ENCODE results near the gene GPR32. TPM values are rescaled to one million over a fixed set of nuclear protein-coding genes. Genes with fewer than 3 reads are reported as not detected.

The GPR32 gene
- total and polyA plus RNA-seq, 2 of the 8 experiments (the other 6 are each of a cell fraction or from before 2014, with no cell fraction given) = not detected

DNA sequence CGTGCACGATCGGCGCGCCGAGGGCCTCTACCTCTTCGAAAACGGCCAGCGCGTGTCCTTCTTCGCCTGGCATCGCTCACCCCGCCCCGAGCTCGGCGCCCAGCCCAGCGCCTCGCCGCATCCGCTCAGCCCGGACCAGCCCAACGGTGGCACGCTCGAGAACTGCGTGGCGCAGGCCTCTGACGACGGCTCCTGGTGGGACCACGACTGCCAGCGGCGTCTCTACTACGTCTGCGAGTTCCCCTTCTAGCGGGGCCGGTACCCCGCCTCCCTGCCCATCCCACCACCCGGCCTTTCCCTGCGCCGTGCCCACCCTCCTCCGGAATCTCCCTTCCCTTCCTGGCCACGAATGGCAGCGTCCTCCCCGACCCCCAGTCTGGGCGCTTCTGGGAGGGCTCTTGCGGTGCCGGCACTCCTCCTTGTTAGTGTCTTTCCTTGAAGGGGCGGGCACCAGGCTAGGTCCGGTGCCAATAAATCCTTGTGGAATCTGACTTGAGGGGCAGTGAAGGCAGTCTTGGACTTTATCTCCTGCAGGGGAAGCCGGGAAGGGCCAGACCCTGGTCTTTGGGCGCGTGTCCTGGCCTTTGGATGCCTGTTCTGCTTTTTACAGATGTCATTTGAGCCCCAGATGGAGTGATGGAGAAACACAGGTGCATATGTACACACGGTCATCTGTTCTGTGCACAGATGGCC lies 44.9 kb upstream of the GPR32 start:
- Histone ChIP-seq H2BK12ac (ENCODE audit: low read depth, low read length) (peak overlapping the region; percentile 75; the same call in 1 of the 2 replicates), H4K20me1 (replicated peaks in 1 of 2; ENCODE audit: control insufficient read depth in 1 of 2, insufficient read depth in 2 of 2, low read length in 2 of 2) (peaks cover 1 to 3% of the 10 kb centered on the region in 2 experiments), H2AK5ac (ENCODE audit: low read depth, low read length) (peak overlapping the region; percentile 59; the same call in 1 of the 2 replicates), H2AFZ (ENCODE audit: low read length) (no peak overlapping the region), H3K79me2 (ENCODE audit: control insufficient read depth in 1 of 2, insufficient read depth in 2 of 2, low read length in 2 of 2) (peaks cover 0 to 5% of the 10 kb centered on the region in 2 experiments; a peak in 1 of 4 replicates), H4K91ac (replicated peaks; ENCODE audit: insufficient read length, low read length) (no peak overlapping the region), H2BK15ac (ENCODE audit: low read length) (no peak overlapping the region), H3K4me2 (ENCODE audit: insufficient read depth in 1 of 2, low read depth in 2 of 2, low read length in 2 of 2) (peak overlapping the region; percentile 82 to 93), H3K4me3 (ENCODE audit: extremely low read depth in 1 of 4, insufficient read depth in 2 of 4, low read depth in 3 of 4, low read length in 4 of 4) (peak overlapping the region; percentile 68 to 82 (median 74)), H3K79me1 (ENCODE audit: low read depth, low read length) (no peaks in the 10 kb centered on the region), H3K18ac (ENCODE audit: extremely low read depth, low read length) (no peak overlapping the region; the same call in 1 of the 2 replicates), H2BK20ac (ENCODE audit: low read length) (no peak overlapping the region), H4K8ac (ENCODE audit: extremely low read depth, insufficient read depth, low read length) (peak overlapping the region; percentile 79), H2BK5ac (ENCODE audit: low read depth, low read length) (peak overlapping the region; percentile 88), H3K27me3 (replicated peaks in 1 of 4; ENCODE audit: control insufficient read depth in 3 of 4, extremely low read depth in 1 of 4, insufficient read depth in 3 of 4, low read length in 3 of 4) (peaks cover 4 to 38% (median 24%) of the 10 kb centered on the region in 4 experiments), H3K4ac (replicated peaks; ENCODE audit: insufficient read length, low read depth, low read length) (peak overlapping the region; percentile 7), H3K56ac (replicated peaks; ENCODE audit: insufficient read length, low read depth, low read length) (peak overlapping the region; percentile 81), H3K9me3 (ENCODE audit: insufficient read depth in 2 of 2, low read depth in 1 of 2, low read length in 1 of 2) (no peaks in the 10 kb centered on the region), H3K23me2 (ENCODE audit: low read depth, low read length) (peaks cover 14% of the 10 kb centered on the region), H3K23ac (ENCODE audit: insufficient read length) (no peak overlapping the region), H3K36me3 (ENCODE audit: control insufficient read depth in 2 of 4, insufficient read depth in 4 of 4, low read length in 3 of 4) (no peaks in the 10 kb centered on the region), H3K27ac (ENCODE audit: low read depth, low read length) (peak overlapping the region; percentile 20; the same call in 1 of the 2 replicates), H4K5ac (ENCODE audit: insufficient read length, low read depth, low read length) (no peak overlapping the region), H3K4me1 (replicated peaks in 1 of 4; ENCODE audit: control insufficient read depth in 3 of 4, insufficient read depth in 4 of 4, low read length in 3 of 4) (peaks cover 0 to 34% (median 22%) of the 10 kb centered on the region in 4 experiments; a peak in 6 of 7 replicates), H3K14ac (ENCODE audit: insufficient read length) (no peak overlapping the region), H3K9ac (replicated peaks in 1 of 4; ENCODE audit: extremely low read depth in 1 of 4, low read depth in 3 of 4, low read length in 3 of 4) (peak overlapping the region; percentile 47 to 79 (median 76); a peak in 6 of 7 replicates), H2BK120ac (replicated peaks; ENCODE audit: low read depth, low read length) (no peak overlapping the region)
- DNase-seq (ENCODE audit: low read depth in 1 of 2, low spot score in 2 of 2) (no peak), FAIRE-seq (no peak)
- 10% methylated on average over 35 of the region's 52 CpGs; no CpG with 5 or more reads in 1 of the 2 experiments for WGBS, 2 experiments (ENCODE audit: extremely low coverage in 1 of 2, insufficient coverage in 1 of 2, insufficient read length in 1 of 2, insufficient replicate concordance in 2 of 2, low coverage in 1 of 2, low lambda C conversion rate in 2 of 2, missing lambda C conversion rate in 1 of 2)
- CTCF ChIA-PET (ENCODE audit: partially characterized antibody) = interaction anchor here (0.6 to 6.2 kb wide), 25 partner anchors 9 to 298 kb away, joined by 3 to 134 read pairs (median 5); no protein-coding TSS in a partner anchor
- POLR2A ChIA-PET (ENCODE audit: partially characterized antibody) = interaction anchor here (0.6 to 11.8 kb wide), 10 partner anchors 9 to 414 kb away, joined by 3 to 72 read pairs (median 4); partner anchors contain the start of gene KLK3
- TF ChIP-seq KDM4A (IDR thresholded peaks at IDR 0.05; ENCODE audit: low read depth, low read length, severe bottlenecking) = peak; percentile 76
- TF ChIP-seq BRCA1 (IDR thresholded peaks at IDR 0.05; ENCODE audit: low read depth, low read length) = no peak
- no peak for TF ChIP-seq NANOG (IDR thresholded peaks at IDR 0.05; ENCODE audit: insufficient read depth, low read depth, low read length, poor library complexity, severe bottlenecking)
- no peak for TF ChIP-seq CEBPB (IDR thresholded peaks at IDR 0.05; ENCODE audit: low read depth, low read length)
- TF ChIP-seq, protein P1, sequence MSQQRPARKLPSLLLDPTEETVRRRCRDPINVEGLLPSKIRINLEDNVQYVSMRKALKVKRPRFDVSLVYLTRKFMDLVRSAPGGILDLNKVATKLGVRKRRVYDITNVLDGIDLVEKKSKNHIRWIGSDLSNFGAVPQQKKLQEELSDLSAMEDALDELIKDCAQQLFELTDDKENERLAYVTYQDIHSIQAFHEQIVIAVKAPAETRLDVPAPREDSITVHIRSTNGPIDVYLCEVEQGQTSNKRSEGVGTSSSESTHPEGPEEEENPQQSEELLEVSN (IDR thresholded peaks at IDR 0.05) = 0 out of 2 replicates have a peak, but pooled peaks have one; percentile 61
- TF ChIP-seq EGR1 (IDR thresholded peaks at IDR 0.05; ENCODE audit: borderline replicate concordance, low read depth, low read length) = no peak
- no peak for TF ChIP-seq CBX5 (IDR thresholded peaks at IDR 0.05; ENCODE audit: low read depth, low read length)
- no peak for TF ChIP-seq ZNF274 (IDR thresholded peaks at IDR 0.05; ENCODE audit: borderline replicate concordance, extremely low read depth, low read length)
- TF ChIP-seq POU5F1 (IDR thresholded peaks at IDR 0.05; ENCODE audit: low read depth, low read length) = no peak
- TF ChIP-seq RFX5 (IDR thresholded peaks at IDR 0.05; ENCODE audit: borderline replicate concordance, low read depth, low read length) = no peak
- TF ChIP-seq PHF8 (conservative IDR thresholded peaks at IDR 0.05; ENCODE audit: low read depth, low read length) = peak; percentile 88
